Endothelial cell of umbilical vein (primary cell): ENCODE measurements around the gene C1orf115. TPM values are rescaled to one million over a fixed set of nuclear protein-coding genes. Genes with fewer than 3 reads are reported as not detected.

Experiments used
- BruUV-seq: library from RNA; stranded (reverse); fragments of 400-500 nt; replicated peaks from 2 replicates; lab custom pipeline; 2021; lab: Mats Ljungman, UMichigan
- CTCF ChIA-PET: fragments of 300-600, 350-600 bp; sonication (Branson Sonifier 250); formaldehyde crosslinking; loops from one replicate; lab custom pipeline; 2021; ENCODE audit warnings: antibody characterized with exemption, inconsistent platforms; lab: Charles Lee
- POLR2A ChIA-PET: fragments of 300-600, 350-600 bp; sonication (Branson Sonifier 250); formaldehyde crosslinking; loops from one replicate; lab custom pipeline; 2021; ENCODE audit warnings: antibody characterized with exemption, inconsistent platforms; lab: Charles Lee
- DNase-seq: peaks from one replicate; pipeline ENCODE4 v3.0.0-alpha.2; 2011; ENCODE audit warnings: low read depth, low spot score
- FAIRE-seq: peaks from 2 replicates; lab custom pipeline; 2011; peaks lifted over from hg19 to GRCh38; lab: Jason Lieb, UNC
- H2AFZ ChIP-seq: 2 replicates; pipeline ENCODE4 v1.6.0; 2012; ENCODE audit warnings: low read depth, low read length, control low read depth, inconsistent platforms
- H3K27ac ChIP-seq: 2 replicates; pipeline ENCODE4 v1.5.1; 2011; ENCODE audit warnings: low read depth, mild to moderate bottlenecking, control low read depth, low read length, moderate library complexity; ENCODE audit not compliant: insufficient read depth
- H3K27me3 ChIP-seq, 2 experiments: 2 replicates each; pipeline versions ENCODE4 v1.6.0 to v1.6.1; 2011; ENCODE audit warnings: low read length in 2 of 2, mixed read lengths in 1 of 2; ENCODE audit not compliant: control insufficient read depth in 2 of 2, insufficient read depth in 2 of 2
- H3K36me3 ChIP-seq, 2 experiments: 2 replicates in 1 of 2; 3 replicates in 1 of 2; pipeline ENCODE4 v1.5.1; 2011; ENCODE audit warnings: low read length in 2 of 2, mild to moderate bottlenecking in 1 of 2, moderate library complexity in 1 of 2; ENCODE audit not compliant: control insufficient read depth in 2 of 2, insufficient read depth in 2 of 2; ENCODE audit errors: extremely low read depth in 1 of 2
- H3K4me1 ChIP-seq: 3 replicates; pipeline ENCODE4 v1.5.1; 2011; ENCODE audit warnings: mild to moderate bottlenecking, low read length; ENCODE audit not compliant: control insufficient read depth, insufficient read depth; ENCODE audit errors: extremely low read depth
- H3K4me2 ChIP-seq: 2 replicates; pipeline ENCODE4 v1.6.1; 2011; ENCODE audit warnings: low read length, control low read depth, mixed read lengths; ENCODE audit not compliant: insufficient read depth
- H3K4me3 ChIP-seq, 3 experiments: fragments of 200-600 bp in 1 of 3; sonication (generic), shearing (Covaris generic) in 1 of 3; replicated peaks in 1 of 3; 2 replicates each; pipeline ENCODE4 v1.5.1; 2011 to 2016; ENCODE audit warnings: control low read depth in 3 of 3, low read length in 3 of 3, mild to moderate bottlenecking in 2 of 3, inconsistent platforms in 1 of 3, low read depth in 1 of 3, moderate library complexity in 1 of 3; ENCODE audit not compliant: insufficient read depth in 1 of 3
- H3K79me2 ChIP-seq: 2 replicates; pipeline ENCODE4 v1.6.0; 2012; ENCODE audit warnings: low read length, inconsistent platforms; ENCODE audit not compliant: control insufficient read depth, insufficient read depth
- H3K9ac ChIP-seq: replicated peaks from 2 replicates; pipeline ENCODE3; 2011; ENCODE audit warnings: low read length, control low read depth; ENCODE audit not compliant: insufficient read depth; ENCODE audit errors: extremely low read depth
- H3K9me1 ChIP-seq: replicated peaks from 3 replicates; pipeline ENCODE4 v1.6.0; 2011; ENCODE audit warnings: mild to moderate bottlenecking, low read length; ENCODE audit not compliant: control insufficient read depth, insufficient read depth; ENCODE audit errors: extremely low read depth
- H3K9me3 ChIP-seq: replicated peaks from 2 replicates; pipeline ENCODE4 v1.5.1; 2012; ENCODE audit warnings: low read length, inconsistent platforms; ENCODE audit not compliant: control insufficient read depth, insufficient read depth
- H4K20me1 ChIP-seq: replicated peaks from 2 replicates; pipeline ENCODE3; 2011; ENCODE audit warnings: mild to moderate bottlenecking, low read length; ENCODE audit not compliant: control insufficient read depth, insufficient read depth; ENCODE audit errors: extremely low read depth
- EZH2 ChIP-seq: IDR thresholded peaks from 2 replicates; pipeline ENCODE4 v1.6.1; 2012; ENCODE audit warnings: borderline replicate concordance, low read depth, mild to moderate bottlenecking, moderate library complexity, low read length, inconsistent platforms; ENCODE audit not compliant: severe bottlenecking
- FOS ChIP-seq: IDR thresholded peaks from 2 replicates; pipeline ENCODE4 v1.6.1; 2011; ENCODE audit warnings: mild to moderate bottlenecking, low read length, moderate library complexity, borderline replicate concordance; ENCODE audit not compliant: insufficient read depth
- GATA2 ChIP-seq: IDR thresholded peaks from 2 replicates; pipeline ENCODE4 v1.7.0; 2011; ENCODE audit warnings: low read depth, mild to moderate bottlenecking, moderate library complexity, mixed read lengths, low read length; ENCODE audit not compliant: insufficient read length, insufficient read depth
- JUN ChIP-seq: IDR thresholded peaks from 2 replicates; pipeline ENCODE4 v1.6.1; 2011; ENCODE audit warnings: borderline replicate concordance, low read depth; ENCODE audit not compliant: insufficient read length, insufficient read depth
- MYC ChIP-seq: IDR thresholded peaks from one replicate; pipeline ENCODE4 v1.6.1; 2011; ENCODE audit warnings: mild to moderate bottlenecking, low read depth, low read length
- POLR2A ChIP-seq: IDR thresholded peaks from 2 replicates; pipeline ENCODE4 v1.6.1; 2012; ENCODE audit warnings: low read depth, mild to moderate bottlenecking, control low read depth, low read length
- POLR2AphosphoS5 ChIP-seq: IDR thresholded peaks from 2 replicates; pipeline ENCODE4 v1.6.1; 2012; ENCODE audit warnings: low read depth, mild to moderate bottlenecking, control low read depth, low read length, moderate library complexity; ENCODE audit not compliant: insufficient read depth
- dilution Hi-C: fragments of 300-500 bp; cut with MboI; formaldehyde crosslinking; loops from one replicate; pipeline ENCODE4 v1.15.0; 2019; ENCODE audit warnings: low sequenced_read_pairs; ENCODE audit not compliant: extremely low pct_ligation_motif_present
- intact Hi-C: fragments of 100-400 bp; cut with micrococcal nuclease; formaldehyde crosslinking; loops from one replicate; pipeline ENCODE4 v1.10.0; 2022
- polyA plus RNA-seq, 4 experiments: library from polyadenylated mRNA; depleted of rRNA in 3 of 4; stranded (reverse) in 3 of 4; unstranded in 1 of 4; fragments of >200 nt; gene quantifications; 2 replicates each; pipeline versions ENCODE4 v1.2.1 to v1.2.3, GENCODE V29; 2011 to 2012; ENCODE audit warnings: missing spikeins in 1 of 4
- total RNA-seq: library from RNA; stranded (reverse); gene quantifications from 2 replicates; pipeline ENCODE4 v1.2.3, GENCODE V29; 2021
- TF ChIP-seq, protein P1 (sequence below): IDR thresholded peaks from 2 replicates; pipeline ENCODE4 v1.6.1; 2011; ENCODE audit not compliant: insufficient read depth, insufficient read length
- TF ChIP-seq, protein P2 (sequence below), 2 donors: IDR thresholded peaks; 1 replicate in 1 of 2; 2 replicates in 1 of 2; pipeline ENCODE4 v1.5.1; 2011; ENCODE audit warnings: low read length in 2 of 2, mild to moderate bottlenecking in 2 of 2, moderate library complexity in 2 of 2, control low read depth in 1 of 2, inconsistent platforms in 1 of 2, low read depth in 1 of 2; ENCODE audit not compliant: insufficient read depth in 1 of 2; ENCODE audit errors: extremely low read depth in 1 of 2

C1orf115 gene
- total and polyA plus RNA-seq, 2 donors (not counting 3 experiments of a cell fraction or from before 2014, with no cell fraction given): 11.1 to 16.4 TPM

DNA sequence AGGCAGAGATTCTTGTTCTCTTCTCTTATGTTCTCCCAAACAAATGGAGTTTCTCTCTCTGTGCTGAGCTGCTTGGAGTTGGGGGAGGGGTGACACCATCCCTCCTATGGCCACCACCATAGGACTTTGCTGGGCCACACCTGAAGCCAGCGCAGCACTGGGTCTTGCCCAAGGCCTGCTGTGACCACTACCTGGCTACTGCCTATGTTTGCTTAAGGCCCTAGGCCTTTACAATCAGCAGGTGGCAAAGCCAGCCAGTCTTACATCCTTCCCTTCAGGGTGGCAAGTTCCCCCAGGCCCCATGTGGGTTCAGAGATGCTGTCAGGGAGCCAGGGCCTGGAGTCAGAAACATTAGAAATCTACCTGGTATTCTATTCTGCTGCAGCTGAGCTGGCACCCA, 51.7 kb downstream of the C1orf115 start:
- Histone ChIP-seq H3K4me1 (no peaks in the 10 kb centered on the region), H3K79me2 (no peaks in the 10 kb centered on the region), H3K9me1 (no peaks in the 10 kb centered on the region), H3K36me3 (no peaks in the 10 kb centered on the region), H3K4me2 (no peak overlapping the region), H3K9me3 (no peaks in the 10 kb centered on the region), H3K4me3 (no peak overlapping the region), H2AFZ (no peak overlapping the region), H3K27me3 (no peaks in the 10 kb centered on the region), H3K27ac (no peak overlapping the region), H3K9ac (no peak overlapping the region), H4K20me1 (no peaks in the 10 kb centered on the region)
- ChIA-PET CTCF (interaction anchor here (3.5 kb wide), 1 partner anchor 9 kb away, joined by 19 read pairs; no protein-coding TSS in a partner anchor), POLR2A (no interaction called here)
- FAIRE-seq (no peak), DNase-seq (no peak)
- TF ChIP-seq POLR2AphosphoS5 (no peak), MYC (no peak), EZH2 (no peak), POLR2A (no peak), FOS (no peak), JUN (no peak), GATA2 (no peak)
- TF ChIP-seq, protein P1, sequence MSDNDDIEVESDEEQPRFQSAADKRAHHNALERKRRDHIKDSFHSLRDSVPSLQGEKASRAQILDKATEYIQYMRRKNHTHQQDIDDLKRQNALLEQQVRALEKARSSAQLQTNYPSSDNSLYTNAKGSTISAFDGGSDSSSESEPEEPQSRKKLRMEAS: no peak
- TF ChIP-seq, protein P2, sequence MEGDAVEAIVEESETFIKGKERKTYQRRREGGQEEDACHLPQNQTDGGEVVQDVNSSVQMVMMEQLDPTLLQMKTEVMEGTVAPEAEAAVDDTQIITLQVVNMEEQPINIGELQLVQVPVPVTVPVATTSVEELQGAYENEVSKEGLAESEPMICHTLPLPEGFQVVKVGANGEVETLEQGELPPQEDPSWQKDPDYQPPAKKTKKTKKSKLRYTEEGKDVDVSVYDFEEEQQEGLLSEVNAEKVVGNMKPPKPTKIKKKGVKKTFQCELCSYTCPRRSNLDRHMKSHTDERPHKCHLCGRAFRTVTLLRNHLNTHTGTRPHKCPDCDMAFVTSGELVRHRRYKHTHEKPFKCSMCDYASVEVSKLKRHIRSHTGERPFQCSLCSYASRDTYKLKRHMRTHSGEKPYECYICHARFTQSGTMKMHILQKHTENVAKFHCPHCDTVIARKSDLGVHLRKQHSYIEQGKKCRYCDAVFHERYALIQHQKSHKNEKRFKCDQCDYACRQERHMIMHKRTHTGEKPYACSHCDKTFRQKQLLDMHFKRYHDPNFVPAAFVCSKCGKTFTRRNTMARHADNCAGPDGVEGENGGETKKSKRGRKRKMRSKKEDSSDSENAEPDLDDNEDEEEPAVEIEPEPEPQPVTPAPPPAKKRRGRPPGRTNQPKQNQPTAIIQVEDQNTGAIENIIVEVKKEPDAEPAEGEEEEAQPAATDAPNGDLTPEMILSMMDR (IDR thresholded peaks at IDR 0.05; ENCODE audit: extremely low read depth in 1 of 2, insufficient read depth in 1 of 2, low read depth in 1 of 2, low read length in 2 of 2): no peak
- intact Hi-C loops (no loop called here), dilution Hi-C loops (no loop called here)
- BruUV-seq: no TSS peak
